Left lung (tissue), 10 donors: ENCODE results near the gene BATF3. TPM values are rescaled to one million over a fixed set of nuclear protein-coding genes. Genes with fewer than 3 reads are reported as not detected.

ENCODE experiments used
- ATAC-seq: fragments of 200-7000 bp; cut with Tn5 transposase; one replicate; pipeline ENCODE4 v1.9.1; 2020; ENCODE audit warnings: moderate library complexity
- DNase-seq, 4 donors: peaks; one replicate each; pipeline ENCODE4 v3.0.0-alpha.2; 2013 to 2020
- H3K27ac ChIP-seq, 2 donors: fragments of 200-600 bp; sonication (generic) in 1 of 2; one replicate each; pipeline versions ENCODE4 v1.5.0 to v1.8.0; 2020 to 2021
- H3K27me3 ChIP-seq, 2 donors: fragments of 200-600 bp; sonication (generic) in 1 of 2; one replicate each; pipeline versions ENCODE4 v1.5.0 to v1.8.0; 2020 to 2021
- H3K36me3 ChIP-seq, 2 donors: fragments of 200-600 bp; sonication (generic) in 1 of 2; one replicate each; pipeline versions ENCODE4 v1.5.0 to v1.8.0; 2020 to 2021
- H3K4me1 ChIP-seq, 2 donors: fragments of 200-600 bp; one replicate each; pipeline ENCODE4 v1.8.0; 2021
- H3K4me3 ChIP-seq, 2 donors: fragments of 200-600 bp; sonication (generic) in 1 of 2; one replicate each; pipeline versions ENCODE4 v1.5.0 to v1.8.0; 2020 to 2021; ENCODE audit warnings: mild to moderate bottlenecking in 1 of 2
- H3K9me3 ChIP-seq, 2 donors: fragments of 200-600 bp; sonication (generic) in 1 of 2; one replicate each; pipeline versions ENCODE4 v1.5.0 to v1.8.0; 2020 to 2021
- CTCF ChIP-seq, 2 donors: fragments of 200-600 bp; sonication (generic) in 1 of 2; IDR thresholded peaks; one replicate each; pipeline versions ENCODE4 v1.5.0 to v1.8.0; 2021; ENCODE audit warnings: antibody characterized with exemption in 2 of 2
- intact Hi-C, 2 donors: fragments of 100-400 bp; cut with DNase I; formaldehyde crosslinking; loops; one replicate each; pipeline versions ENCODE4 v1.11.2 to v1.14.2; 2022
- polyA plus RNA-seq, 6 donors: library from polyadenylated mRNA; unstranded; fragments of 120-200 nt; gene quantifications; one replicate each; pipeline ENCODE4 v1.2.1, GENCODE V29; 2013; ENCODE audit not compliant: insufficient read length in 6 of 6
- total RNA-seq, 2 donors: library from RNA; stranded (reverse); fragmentation: NEBNext Ultra II Directional; extraction: Animal tissue kit (Norgen Biotek cat#: 25700); gene quantifications; one replicate each; pipeline ENCODE4 v1.2.1, GENCODE V29; 2021
- donor health status: DM: no; HTN: yes; CAD: no.
- donor health status: DM: no; HTN: no; CAD: no.

The BATF3 gene
- total and polyA plus RNA-seq, 8 donors: 1.3 to 9.0 (median 2.6) TPM

- Histone ChIP-seq H3K9me3 (no peaks in the 10 kb centered on the region), H3K36me3 (no peaks in the 10 kb centered on the region), H3K4me3 (no peak overlapping the region), H3K27ac (no peak overlapping the region), H3K4me1 (no peaks in the 10 kb centered on the region), H3K27me3 (no peaks in the 10 kb centered on the region)
- intact Hi-C loops: no loop called here
- no peak for DNase-seq
- no peak for TF ChIP-seq CTCF (IDR thresholded peaks at IDR 0.05)
- ATAC-seq: no peak
Observed at GRCh38 chr1:212651977-212652376, 47.7 kb downstream of the BATF3 start.

- no peak for ATAC-seq
- Histone ChIP-seq H3K27me3 (no peaks in the 10 kb centered on the region), H3K27ac (no peak overlapping the region), H3K4me1 (no peaks in the 10 kb centered on the region), H3K36me3 (no peaks in the 10 kb centered on the region), H3K4me3 (no peak overlapping the region), H3K9me3 (no peaks in the 10 kb centered on the region)
- no peak for TF ChIP-seq CTCF (IDR thresholded peaks at IDR 0.05)
- intact Hi-C loops: no loop called here
- no peak for DNase-seq
Observed at GRCh38 chr1:212651521-212651920, 48.1 kb downstream of the BATF3 start.

GRCh38 chr1:212650228-212650627 is 49.4 kb downstream of the BATF3 start:
- no peak overlapping the region for H3K27ac ChIP-seq
- H3K4me3 ChIP-seq: no peak overlapping the region
- no peaks in the 10 kb centered on the region for H3K9me3 ChIP-seq
- ATAC-seq (no peak), DNase-seq (no peak)
- H3K4me1 ChIP-seq: no peaks in the 10 kb centered on the region
- no peak for TF ChIP-seq CTCF (IDR thresholded peaks at IDR 0.05)
- no peaks in the 10 kb centered on the region for H3K36me3 ChIP-seq
- H3K27me3 ChIP-seq: no peaks in the 10 kb centered on the region
- intact Hi-C loops: no loop called here

GRCh38 chr1:212649020-212649419 is 50.6 kb downstream of the BATF3 start:
- Histone ChIP-seq H3K9me3 (no peaks in the 10 kb centered on the region), H3K4me3 (no peak overlapping the region), H3K27ac (no peak overlapping the region), H3K27me3 (no peaks in the 10 kb centered on the region), H3K36me3 (no peaks in the 10 kb centered on the region), H3K4me1 (no peaks in the 10 kb centered on the region)
- ATAC-seq (no peak), DNase-seq (no peak)
- no peak for TF ChIP-seq CTCF (IDR thresholded peaks at IDR 0.05)
- intact Hi-C loops: no loop called here

- ATAC-seq: no peak
- no peak for TF ChIP-seq CTCF (IDR thresholded peaks at IDR 0.05)
- intact Hi-C loops: no loop called here
Observed at GRCh38 chr1:212648431-212648830, 51.2 kb downstream of the BATF3 start.

More at GRCh38 chr1:212648431-212648830, 51.2 kb downstream of the BATF3 start:
- Histone ChIP-seq H3K9me3 (no peaks in the 10 kb centered on the region), H3K4me3 (no peak overlapping the region), H3K4me1 (no peaks in the 10 kb centered on the region), H3K27ac (no peak overlapping the region), H3K27me3 (no peaks in the 10 kb centered on the region), H3K36me3 (no peaks in the 10 kb centered on the region)
- DNase-seq: no peak
